Effector CD8-positive, alpha-beta T cell (primary cell): ENCODE data around the gene HOMER2.
"Not testable (repeated sequence)": the region's sequence is repeated elsewhere in the genome, so short reads cannot be mapped to it uniquely, and the experiment has no call there.

Experiments
- DNase-seq: peaks from one replicate; lab custom pipeline; 2025; lab: John Stamatoyannopoulos, UW

HOMER2 gene

GRCh38 chr15:82831894-82832600 is 120.5 kb downstream of the HOMER2 start:
- no peak for DNase-seq

GRCh38 chr15:82830427-82831173 is 121.9 kb downstream of the HOMER2 start:
- DNase-seq, result no peak

DNA sequence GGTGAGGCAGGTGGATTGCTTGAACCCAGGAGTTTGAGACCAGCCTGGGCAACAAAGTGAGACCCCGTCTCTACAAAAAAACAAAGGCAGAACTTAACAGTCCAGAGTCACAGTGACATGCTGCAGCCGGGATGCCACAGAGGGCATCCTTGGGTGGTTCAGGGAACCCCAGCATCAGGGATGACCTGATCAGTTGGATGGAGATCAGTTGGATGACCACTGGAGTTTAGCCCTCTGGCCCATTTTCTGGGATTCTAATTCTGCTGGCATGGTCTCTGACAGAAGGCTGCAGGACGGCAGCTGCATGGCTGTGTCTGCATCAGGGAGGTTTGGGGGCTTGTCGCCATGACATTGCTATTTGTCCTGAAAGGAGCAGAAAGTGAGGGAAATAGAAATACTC is 123.3 kb downstream of the HOMER2 start:
- DNase-seq, result no peak

DNA sequence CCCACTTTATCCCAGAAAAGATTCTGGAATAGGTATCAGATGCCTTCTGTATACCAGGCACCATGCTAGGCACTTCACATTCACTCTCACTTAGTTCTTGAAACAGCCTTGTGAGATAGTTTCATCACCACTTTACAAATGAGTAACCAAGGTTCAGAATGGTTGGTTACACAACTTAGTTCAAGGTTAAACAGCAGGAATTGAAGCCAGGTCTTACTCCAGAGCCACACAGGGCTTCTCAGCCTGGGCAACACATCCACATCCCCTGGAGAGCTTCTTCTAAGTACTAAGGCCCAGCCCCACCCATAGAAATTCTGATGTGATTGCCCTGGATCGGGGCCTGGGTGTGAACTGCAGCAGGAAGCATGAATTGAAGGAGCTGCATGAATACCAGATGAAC is 124.4 kb downstream of the HOMER2 start:
- DNase-seq, result no peak

DNA sequence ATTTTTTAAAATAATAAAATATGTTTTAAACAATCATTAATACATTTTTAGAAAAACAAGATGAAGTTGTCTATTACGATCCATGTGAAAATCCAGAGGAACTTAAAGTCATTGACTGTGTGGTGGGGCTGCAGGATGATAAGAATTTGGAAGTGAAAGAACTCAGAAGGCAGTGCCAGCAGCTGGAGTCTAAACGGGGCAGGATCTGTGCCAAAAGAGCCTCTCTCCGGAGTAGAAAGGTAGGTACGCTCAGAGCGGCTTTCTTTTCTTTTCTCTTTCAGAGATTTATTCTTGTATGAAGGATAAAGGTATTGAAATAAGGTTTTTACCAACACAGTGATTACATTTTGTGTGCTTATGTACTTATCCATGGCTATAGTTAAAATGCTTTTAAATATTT is 129.5 kb downstream of the HOMER2 start:
- no peak for DNase-seq

DNA sequence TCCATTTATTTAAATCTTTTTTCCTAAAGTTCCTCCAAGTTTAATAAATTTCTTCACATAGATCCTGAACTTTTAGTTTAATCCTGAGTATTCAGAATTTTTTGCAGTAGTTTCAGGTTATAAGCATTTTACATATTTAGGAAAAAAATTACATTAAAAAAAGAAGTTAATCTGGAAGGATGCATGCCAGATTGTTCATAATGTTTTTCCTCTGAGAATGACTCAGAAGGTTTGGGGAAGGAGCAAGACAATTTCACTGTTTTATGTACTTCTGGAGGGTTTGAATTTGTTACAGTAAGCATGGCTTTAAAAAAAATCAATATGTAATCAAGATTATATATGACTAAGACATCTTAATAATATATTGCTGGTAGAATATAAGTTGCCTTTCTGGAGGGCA is 130.7 kb downstream of the HOMER2 start:
- DNase-seq, result not testable (repeated sequence)

GRCh38 chr15:82821396-82821795 is 131.1 kb downstream of the HOMER2 start:
- DNase-seq, result not testable (repeated sequence)

DNA sequence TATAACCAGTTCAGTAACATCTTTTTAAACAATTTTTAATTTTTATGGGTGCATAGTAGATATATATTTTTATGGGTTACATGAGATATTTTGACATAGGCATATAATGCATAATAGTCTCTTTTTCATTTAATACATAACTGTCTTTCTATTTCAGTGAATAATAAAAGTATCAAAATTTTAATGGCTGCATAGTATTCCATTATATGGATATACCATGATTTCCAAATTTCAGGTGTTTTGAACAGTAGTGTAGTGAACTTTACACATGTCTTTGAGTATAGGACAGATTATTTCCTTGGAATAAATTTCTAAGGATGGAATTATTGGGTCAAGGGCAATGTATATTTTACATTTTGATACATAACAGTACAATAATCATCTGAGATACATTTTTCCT is 132.4 kb downstream of the HOMER2 start:
- DNase-seq, result no peak

- DNase-seq, result no peak
Observed at GRCh38 chr15:82812994-82813393, 139.5 kb downstream of the HOMER2 start.

- DNase-seq, result peak; percentile 21
Observed at GRCh38 chr15:82810890-82811426, 141.6 kb downstream of the HOMER2 start.

DNA sequence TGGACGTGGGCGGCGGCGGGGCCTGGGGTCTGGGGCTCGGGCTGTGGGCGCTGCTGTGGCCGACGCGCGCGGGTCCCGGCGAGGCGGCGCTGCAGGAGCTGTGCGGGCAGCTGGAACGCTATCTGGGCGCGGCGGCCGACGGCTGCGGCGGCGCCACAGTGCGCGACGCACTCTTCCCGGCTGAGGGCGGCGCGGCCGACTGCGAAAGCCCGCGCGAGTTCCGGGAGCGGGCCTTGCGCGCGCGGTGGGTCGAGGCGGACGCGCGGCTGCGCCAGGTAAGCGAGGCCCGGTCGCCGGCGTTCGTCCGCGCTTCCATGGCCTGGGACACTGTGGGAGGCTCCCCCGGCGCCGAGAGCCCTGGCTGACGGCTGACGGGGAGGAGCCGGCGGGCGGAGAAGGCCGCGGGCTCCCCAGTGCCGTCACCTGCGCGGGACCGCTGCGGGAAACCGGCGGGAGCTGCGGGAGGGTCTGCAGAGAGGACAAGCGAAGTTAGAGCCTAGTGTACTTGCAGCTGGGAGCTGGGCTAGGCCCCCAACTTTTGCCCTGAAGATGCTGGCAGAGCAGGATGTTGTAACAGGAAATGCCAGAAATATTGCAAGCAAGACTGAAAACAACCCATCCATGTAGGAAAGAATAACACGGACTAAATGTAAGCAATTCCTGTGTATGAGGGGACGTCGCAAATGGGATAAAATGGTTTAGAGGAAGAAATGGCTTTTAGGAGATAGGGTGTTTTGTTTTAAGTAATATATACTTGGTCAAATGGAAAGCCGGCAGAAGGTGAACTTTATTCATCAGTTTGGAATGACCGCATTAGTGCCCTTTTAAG is 142.2 kb downstream of the HOMER2 start:
- peak; percentile 27 for DNase-seq

GRCh38 chr15:82809308-82810060 is 143.0 kb downstream of the HOMER2 start, which contains the start of gene WHAMM:
Gene WHAMM (plus strand): TSS chr15:82809628. CDS start chr15:82809727, 99 bp downstream.
- DNase-seq, result peak; percentile 93

DNA sequence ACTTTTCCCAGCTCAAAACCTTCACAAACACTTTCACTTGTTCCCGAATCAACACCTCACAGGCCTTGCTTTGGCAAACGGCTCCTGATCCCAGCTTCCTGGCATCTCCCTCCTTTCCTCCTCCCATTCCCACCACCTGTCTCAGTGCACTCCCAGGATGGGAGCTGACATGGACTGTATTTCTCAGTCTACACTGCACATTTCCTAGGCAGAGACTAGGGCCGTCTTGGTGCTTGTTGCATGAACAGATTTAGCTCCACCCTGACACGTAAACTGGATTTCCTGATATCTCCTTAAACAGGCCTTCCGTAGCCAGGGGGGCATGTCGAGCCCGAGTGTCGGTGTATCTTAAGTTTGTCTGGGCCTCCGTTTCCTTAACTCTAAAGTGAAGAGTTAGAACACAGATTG is 143.9 kb downstream of the HOMER2 start:
- no peak for DNase-seq

- no peak for DNase-seq
Observed at GRCh38 chr15:82807920-82808633, 144.4 kb downstream of the HOMER2 start.

DNA sequence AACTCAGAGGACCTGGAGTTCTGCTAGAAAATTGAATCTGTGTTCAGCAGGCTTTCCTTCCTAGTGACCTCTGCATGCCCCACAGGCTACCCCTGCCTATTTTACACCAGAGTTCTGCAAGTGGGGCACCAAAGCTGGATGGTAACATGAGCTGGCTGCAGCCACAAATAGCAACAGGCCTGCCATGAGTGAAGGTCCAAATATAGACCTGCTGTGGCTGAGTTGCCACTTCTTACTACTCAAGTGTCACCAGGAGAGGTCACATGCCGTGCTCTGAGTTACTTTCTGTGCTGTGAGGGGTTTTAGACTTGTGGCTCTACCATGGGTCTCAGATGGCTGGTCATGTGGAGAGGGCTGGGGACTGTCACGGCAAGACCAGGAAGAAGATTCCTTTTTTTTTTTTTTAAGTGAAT is 146.5 kb downstream of the HOMER2 start, which contains the start of gene FSD2:
FSD2 (minus strand) TSS at position 76 of the 413 bp plus-strand sequence. CDS start 18,679 bp downstream, outside the sequence.
- no peak for DNase-seq

GRCh38 chr15:82804575-82804949 is 148.0 kb downstream of the HOMER2 start:
- no peak for DNase-seq

GRCh38 chr15:82803793-82804574 is 148.5 kb downstream of the HOMER2 start:
- no peak for DNase-seq

DNA sequence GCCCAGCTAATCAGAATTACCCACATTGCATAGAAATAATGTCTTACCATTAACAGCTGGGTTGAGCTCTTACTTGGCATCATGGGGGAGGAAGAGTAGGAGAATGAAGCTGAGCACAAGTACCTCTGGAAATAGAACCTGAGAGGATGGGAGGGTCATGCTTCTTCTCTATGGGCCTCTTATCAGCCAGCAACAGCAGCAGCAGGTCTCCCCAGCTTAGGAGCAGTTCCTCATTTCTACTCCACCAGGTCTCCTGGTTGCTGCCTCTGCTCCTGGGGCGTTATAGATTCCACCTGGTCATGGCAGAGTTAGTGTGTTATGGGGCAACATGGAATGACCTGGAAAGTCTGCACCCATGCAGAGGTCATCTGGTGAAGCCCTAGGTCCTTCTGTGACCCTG is 150.0 kb downstream of the HOMER2 start:
- DNase-seq, result no peak

- no peak for DNase-seq
Observed at GRCh38 chr15:82799183-82799841, 153.2 kb downstream of the HOMER2 start.
